ENCODE results near the gene EIF1.

The EIF1 gene

DNA sequence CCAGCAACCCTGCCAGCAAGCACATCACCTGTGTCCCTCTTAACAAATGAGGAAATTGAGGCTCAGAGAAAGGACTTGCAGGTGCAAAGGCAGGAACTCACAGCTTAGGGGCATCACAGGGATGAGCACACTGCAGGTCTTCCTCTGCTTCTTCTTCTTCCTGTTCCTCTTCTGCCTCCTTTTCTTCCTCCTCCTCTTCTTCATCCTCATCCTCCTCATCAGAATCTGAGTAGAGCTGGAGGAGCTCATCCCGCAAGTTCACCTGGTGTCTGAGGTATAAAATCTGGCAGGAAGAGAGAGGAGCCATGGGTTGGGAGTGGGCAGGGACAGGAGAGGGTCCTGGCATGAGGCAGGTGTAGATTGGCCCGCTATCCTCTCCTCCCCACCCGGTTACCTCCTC is 43.2 kb downstream of the EIF1 start:
- in situ Hi-C loops (cut with MboI; ENCODE audit: low sequenced_read_pairs), result no loop called here

DNA sequence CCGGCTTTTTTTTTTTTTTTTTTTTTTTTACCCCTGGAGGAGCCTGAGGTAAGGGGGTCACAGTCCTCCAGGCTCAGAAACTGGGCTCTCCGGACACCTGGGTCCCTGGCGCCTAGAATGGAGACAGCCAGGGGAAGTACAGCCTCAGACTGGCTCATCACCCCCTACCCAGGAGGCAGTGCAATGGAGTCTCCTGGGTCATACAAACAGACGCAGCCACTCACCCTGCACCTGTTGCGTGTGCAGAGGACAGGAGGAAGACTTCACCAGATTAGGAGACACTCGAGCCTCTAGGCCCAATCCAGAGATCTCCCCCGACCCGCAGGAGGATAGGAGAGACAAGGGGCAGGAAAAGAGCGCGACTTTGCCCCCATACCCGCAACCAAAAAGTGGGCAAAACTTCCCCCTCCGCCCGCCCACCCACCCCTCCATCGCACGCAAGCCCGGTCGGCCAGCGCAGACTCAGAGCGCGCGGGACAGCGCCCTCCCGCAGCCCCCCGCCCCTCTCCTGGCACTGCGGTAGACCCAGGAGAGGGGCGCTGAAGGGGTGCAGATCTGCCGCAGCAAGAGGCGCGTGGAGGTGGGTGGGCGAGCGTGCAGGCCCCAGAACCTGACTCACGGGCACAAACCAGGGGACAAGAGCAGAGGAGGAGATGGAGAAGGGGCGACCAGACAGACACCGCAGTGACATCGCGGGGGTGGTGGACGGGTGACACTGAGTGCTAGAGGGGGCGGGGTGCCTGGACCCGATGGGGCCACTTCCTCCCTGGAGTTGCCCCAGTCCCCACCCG is 44.9 kb downstream of the EIF1 start:
- in situ Hi-C loops (cut with MboI; ENCODE audit: low sequenced_read_pairs), result no loop called here

DNA sequence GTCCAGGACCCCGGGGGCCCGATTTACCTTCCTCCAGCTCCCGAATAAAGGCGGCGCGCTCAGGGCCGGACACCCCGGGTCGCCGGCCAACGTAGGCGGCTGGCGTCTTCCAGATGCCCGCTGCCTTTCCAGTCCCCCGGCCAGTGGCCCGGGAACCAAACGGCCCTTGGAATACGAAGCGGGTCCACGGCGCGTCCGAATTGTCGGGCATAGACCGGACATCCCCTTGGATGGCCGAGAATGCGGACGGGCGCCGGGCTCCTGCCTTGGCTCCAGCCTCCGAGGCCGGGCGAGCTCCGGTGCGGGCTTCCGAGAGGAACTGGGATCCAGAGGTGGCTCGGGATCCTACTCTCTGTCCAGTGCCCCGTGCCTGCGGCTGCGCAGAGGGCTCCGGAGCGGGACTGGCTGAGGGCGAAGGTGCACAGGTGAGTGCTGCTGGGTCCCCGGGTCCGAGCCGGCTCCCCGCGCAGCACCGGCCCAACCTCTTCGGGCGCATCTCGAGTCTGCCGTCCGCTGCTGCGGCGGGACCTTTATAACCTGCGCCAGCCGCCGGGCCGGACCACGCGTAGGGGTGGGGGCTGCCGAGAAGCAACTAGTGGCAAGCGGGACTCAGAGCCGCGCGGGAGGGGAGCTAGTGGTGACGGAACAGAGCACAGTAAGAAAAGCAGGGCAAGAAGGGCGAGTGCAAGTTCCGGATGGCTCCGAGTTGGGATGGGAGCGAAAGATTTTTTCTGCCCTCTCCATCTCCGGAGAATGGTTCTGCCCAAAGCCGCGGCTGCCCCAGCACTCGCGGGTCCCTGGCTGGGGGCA is 45.7 kb downstream of the EIF1 start, which contains the start of gene HAP1:
Gene HAP1 (minus strand): TSS at position 505 of the 810 bp plus-strand sequence. CDS start 9 bp downstream, at position 496.
- in situ Hi-C loops (cut with MboI; ENCODE audit: low sequenced_read_pairs), result no loop called here

DNA sequence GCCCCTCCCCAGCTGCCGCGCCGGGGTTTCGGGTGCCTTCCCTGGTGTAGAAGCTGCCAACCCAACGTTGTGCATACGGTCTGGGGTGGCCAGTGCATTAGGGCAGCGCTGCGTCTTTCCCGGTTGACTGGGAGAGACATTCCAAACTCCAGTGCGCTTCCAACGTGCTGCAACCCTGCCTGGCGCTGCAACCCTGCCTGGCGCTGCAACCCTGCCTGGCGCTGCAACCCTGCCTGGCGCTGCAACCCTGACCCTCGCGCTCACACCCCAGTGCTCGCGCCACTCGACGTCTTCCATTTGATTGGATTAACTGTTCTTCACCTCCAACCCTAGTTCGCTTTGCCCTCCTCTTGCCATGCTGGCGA is 46.2 kb downstream of the EIF1 start:
- in situ Hi-C loops (cut with MboI; ENCODE audit: low sequenced_read_pairs), result no loop called here

DNA sequence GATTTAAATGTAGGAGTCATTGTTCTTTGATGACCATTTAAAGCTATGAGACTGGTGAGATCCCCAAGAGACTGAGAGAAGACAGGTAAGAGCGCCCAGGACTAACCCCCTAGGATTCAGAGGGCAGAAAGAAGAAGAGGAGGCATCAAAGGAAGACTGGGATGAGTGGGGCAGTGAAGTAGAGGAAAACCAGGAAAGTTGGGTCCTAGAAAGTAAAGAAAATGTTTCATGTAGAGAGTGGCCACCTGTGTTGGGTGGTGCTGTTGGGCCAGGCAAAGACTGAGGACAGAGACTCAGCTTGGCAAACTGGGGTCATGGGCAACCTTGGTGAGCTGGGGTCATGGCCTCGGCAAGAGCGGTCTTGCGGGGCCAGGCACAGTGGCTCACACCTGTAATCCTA is 47.1 kb downstream of the EIF1 start:
- in situ Hi-C loops (cut with MboI; ENCODE audit: low sequenced_read_pairs), result no loop called here

DNA sequence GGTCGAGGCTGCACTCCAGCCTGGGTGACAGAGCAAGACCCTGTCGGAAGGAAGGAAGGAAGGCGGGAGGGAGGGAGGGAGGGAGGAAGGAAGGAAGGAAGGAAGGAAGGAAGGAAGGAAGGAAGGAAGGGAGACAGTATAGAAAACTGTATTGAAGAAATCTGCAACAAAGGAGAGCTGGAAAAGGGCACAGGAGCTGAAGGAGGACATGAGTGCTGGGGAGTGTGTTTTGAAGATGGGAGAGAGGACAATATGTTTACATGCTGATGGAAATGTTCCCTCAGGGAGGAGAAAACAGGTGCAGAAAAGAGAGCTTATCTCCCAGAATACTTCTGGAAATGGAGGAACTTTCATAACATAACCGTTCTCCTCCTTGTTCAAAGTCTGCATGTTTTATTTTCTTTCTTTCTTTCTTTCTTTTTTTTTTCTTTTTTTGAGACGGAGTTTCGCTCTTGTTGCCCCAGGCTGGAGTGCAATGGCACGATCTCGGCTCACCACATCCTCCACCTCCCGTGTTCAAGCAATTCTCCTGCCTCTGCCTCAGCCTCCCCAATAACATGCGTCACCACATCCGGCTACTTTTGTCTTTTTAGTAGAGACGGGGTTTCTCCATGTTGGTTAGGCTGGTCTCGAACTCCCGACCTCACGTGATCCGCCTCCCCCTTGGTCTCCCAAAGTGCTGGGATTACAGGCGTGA is 48.4 kb downstream of the EIF1 start:
- in situ Hi-C loops (cut with MboI; ENCODE audit: low sequenced_read_pairs), result no loop called here

DNA sequence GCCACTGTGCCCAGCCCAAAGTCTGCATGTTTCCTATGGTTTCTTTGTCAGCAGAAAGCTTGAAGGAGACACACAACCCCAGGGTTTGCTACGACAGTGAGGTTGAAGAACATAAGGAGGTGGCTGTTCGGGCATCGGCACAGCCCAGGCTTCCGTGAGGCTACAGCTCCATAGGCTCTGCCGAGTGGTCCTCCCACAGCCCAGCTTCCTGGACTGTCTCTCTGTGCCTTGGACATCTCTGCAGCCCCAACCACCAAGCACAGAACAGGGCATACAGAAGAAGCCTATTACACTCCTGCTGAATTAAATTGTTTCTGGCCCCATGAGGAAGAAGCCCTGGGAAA is 49.0 kb downstream of the EIF1 start:
- in situ Hi-C loops (cut with MboI; ENCODE audit: low sequenced_read_pairs), result no loop called here

DNA sequence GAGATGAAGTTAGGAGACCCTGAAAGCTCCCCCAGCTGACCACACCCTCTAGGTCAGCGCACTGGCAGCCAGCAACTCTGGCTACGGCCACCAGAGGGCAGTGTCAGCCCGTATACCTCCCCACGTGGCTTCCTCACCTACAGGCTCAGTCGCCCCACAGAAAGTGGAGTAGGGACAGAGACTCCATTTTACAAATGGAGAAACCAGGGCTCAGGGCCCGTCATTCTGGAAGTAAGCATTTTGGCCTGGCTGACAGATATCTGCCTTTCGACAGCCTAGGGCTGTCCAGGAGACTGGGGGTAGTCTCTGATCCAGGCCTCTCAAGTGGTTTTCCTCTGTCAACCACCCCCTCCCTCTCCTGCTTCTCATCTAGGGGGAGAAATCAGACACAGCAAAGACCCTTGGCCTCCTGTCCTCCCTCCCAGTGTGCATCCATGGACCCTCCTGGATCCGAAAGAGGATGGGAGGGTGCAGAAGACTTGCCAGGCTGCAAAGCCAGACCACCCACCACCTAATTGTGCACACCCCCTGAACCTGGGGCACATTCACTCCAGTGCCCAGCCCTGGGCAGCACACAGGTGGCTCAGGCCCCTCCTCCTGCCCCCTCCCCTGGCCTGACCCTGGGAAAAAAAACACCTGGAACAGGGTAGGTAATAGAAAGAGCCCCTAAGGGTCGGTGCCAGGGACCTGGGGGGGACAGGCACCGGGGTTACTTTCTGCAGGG is 49.6 kb downstream of the EIF1 start:
- in situ Hi-C loops (cut with MboI; ENCODE audit: low sequenced_read_pairs), result no loop called here

DNA sequence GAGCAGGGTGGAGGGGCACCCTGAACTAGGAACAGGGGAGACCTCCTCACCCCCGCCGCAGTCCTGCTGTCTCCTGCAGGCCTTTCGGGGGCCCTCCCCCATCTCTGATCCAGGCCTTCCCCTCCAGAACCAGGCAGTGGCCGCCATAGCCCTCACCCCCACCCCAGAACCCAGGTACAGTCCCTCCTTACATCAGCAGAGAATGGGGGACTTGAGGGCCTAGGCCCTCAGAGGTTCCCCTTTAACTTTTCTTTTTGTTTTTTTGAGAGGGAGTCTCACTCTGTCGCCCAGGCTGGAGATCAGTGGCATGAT is 50.1 kb downstream of the EIF1 start:
- in situ Hi-C loops (cut with MboI; ENCODE audit: low sequenced_read_pairs), result no loop called here

DNA sequence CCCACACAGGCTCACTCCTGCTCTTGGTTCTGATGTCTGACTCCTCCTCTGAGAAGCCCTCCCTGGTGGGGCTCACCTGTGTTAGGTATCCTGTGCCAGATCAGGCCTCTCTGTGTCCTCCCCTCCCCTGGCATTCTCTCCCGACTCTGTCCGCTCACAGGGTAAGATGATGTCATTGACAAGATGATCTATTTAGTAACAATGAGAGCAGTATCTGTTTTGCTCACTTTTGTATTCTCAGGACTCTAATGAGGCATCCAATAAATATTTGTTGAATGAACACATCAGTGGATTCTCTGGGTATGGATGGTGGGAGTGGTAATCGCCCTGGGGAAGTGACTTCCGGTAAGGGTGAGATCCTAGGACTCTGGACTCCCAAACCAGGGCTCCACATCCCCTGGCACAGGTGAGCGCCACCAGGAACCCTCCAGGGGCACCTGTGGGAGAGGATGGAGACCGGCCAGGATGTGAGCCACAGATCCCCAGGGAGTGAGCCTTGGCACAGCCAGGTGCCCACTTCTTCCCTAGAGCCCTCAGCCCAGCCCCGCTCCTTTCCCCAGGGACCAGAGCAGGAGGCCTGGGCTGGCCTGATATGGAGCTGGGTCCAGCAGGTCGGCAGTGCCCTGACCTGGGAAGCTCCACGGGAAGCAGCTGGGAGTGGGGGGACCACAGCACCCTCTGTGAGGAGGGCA is 51.1 kb downstream of the EIF1 start:
- in situ Hi-C loops (cut with MboI; ENCODE audit: low sequenced_read_pairs), result no loop called here

DNA sequence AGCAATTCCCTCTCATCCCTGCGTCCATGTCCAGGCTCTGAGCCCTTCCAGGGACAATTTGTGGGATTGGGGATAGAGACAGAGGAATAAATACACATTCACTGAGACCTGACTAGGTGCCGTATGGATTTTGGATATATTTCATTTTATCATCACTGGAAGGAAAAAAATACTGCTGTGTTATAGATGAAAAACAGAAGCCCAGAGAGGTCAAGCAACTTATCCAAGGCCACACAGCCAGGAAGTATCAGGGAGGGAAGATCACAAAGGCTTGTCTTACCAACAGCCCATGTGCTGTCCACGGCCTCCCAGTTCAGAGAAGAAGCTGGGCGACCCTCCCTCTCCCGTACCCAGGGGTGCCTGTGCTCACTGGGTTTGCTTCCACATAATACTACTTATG is 51.8 kb downstream of the EIF1 start:
- in situ Hi-C loops (cut with MboI; ENCODE audit: low sequenced_read_pairs), result no loop called here

DNA sequence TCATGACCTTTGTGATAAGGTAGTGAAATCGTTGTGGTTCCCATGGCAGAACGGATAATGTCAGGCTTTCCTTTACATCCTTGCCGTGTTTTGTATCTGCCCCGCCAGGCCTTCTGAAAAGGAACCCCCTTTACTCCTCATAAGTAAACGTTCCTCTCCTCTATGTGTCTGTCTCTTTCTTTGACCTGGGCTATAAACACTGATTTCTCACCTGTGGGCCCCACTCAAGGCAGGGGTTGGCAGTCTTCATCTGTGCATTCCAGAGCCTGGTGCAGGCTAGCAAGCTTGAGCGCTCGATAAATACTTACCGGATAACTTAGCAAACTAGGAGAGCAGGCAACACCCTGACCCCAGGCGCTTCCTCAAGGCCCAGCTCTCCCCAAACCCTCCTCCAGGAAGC is 53.0 kb downstream of the EIF1 start:
- in situ Hi-C loops (cut with MboI; ENCODE audit: low sequenced_read_pairs), result no loop called here
